Neural cell (in vitro differentiated cells): ENCODE measurements around the gene MINDY4. TPM values are rescaled to one million over a fixed set of nuclear protein-coding genes. Genes with fewer than 3 reads are reported as not detected.

Source experiments
- H2AFZ ChIP-seq: fragments of 200-600, 300-800 bp; sonication (generic), shearing (Covaris generic); 2 replicates; pipeline ENCODE4 v1.6.0; 2014; ENCODE audit warnings: low read depth, mild to moderate bottlenecking, antibody characterized with exemption, low read length, moderate library complexity
- H3F3A ChIP-seq: fragments of 200-600 bp; shearing (Covaris generic); 2 replicates; pipeline ENCODE4 v1.6.1; 2016; ENCODE audit warnings: mild to moderate bottlenecking, moderate library complexity, mixed read lengths, antibody characterized with exemption, low read length; ENCODE audit not compliant: insufficient read depth, poor library complexity, severe bottlenecking
- H3K27ac ChIP-seq: fragments of 200-600, 300-800 bp; sonication (generic), shearing (Covaris generic); 2 replicates; pipeline ENCODE4 v1.5.1; 2014; ENCODE audit warnings: mild to moderate bottlenecking, low read length, moderate library complexity
- H3K27me3 ChIP-seq: fragments of 300-800, 200-600 bp; sonication (generic), shearing (Covaris generic); 2 replicates; pipeline ENCODE4 v1.6.0; 2014; ENCODE audit warnings: mild to moderate bottlenecking, low read depth, low read length, moderate library complexity; ENCODE audit not compliant: insufficient read depth
- H3K36me3 ChIP-seq: fragments of 300-800, 200-600 bp; sonication (generic), shearing (Covaris generic); 2 replicates; pipeline ENCODE4 v1.5.1; 2014; ENCODE audit warnings: mild to moderate bottlenecking, antibody characterized with exemption, low read length, moderate library complexity; ENCODE audit not compliant: insufficient read depth
- H3K4me2 ChIP-seq: fragments of 300-800, 200-600 bp; sonication (generic), shearing (Covaris generic); 2 replicates; pipeline ENCODE4 v1.6.0; 2014; ENCODE audit warnings: mild to moderate bottlenecking, low read length
- H3K4me3 ChIP-seq: fragments of 300-800, 200-600 bp; sonication (generic), shearing (Covaris generic); 2 replicates; pipeline ENCODE4 v1.5.1; 2014; ENCODE audit warnings: mild to moderate bottlenecking, low read length, moderate library complexity
- H3K79me2 ChIP-seq: fragments of 200-600 bp; shearing (Covaris generic); replicated peaks from 2 replicates; pipeline ENCODE4 v1.6.0; 2014; ENCODE audit warnings: mild to moderate bottlenecking, low read length, moderate library complexity; ENCODE audit not compliant: insufficient read depth
- H3K9ac ChIP-seq: fragments of 300-800, 200-600 bp; sonication (generic), shearing (Covaris generic); 2 replicates; pipeline ENCODE4 v1.6.1; 2016; ENCODE audit warnings: mild to moderate bottlenecking, low read length, mixed read lengths
- H3K9me2 ChIP-seq: fragments of 200-600 bp; shearing (Covaris generic); 2 replicates; pipeline ENCODE4 v1.6.1; 2016; ENCODE audit warnings: mild to moderate bottlenecking, low read length, mixed read lengths; ENCODE audit not compliant: insufficient read depth
- H3K9me3 ChIP-seq: fragments of 200-600, 300-800 bp; sonication (generic), shearing (Covaris generic); 2 replicates; pipeline ENCODE4 v1.6.1; 2016; ENCODE audit warnings: mild to moderate bottlenecking, mixed run types, low read length, moderate library complexity, mixed read lengths
- H4K20me1 ChIP-seq: fragments of 200-600 bp; shearing (Covaris generic); 2 replicates; pipeline ENCODE4 v1.6.1; 2016; ENCODE audit warnings: mild to moderate bottlenecking, mixed run types; ENCODE audit not compliant: insufficient read depth
- EP300 ChIP-seq: fragments of 450-650 bp; conservative IDR thresholded peaks from 2 replicates; pipeline ENCODE4 v1.6.1; 2014; ENCODE audit warnings: antibody characterized with exemption, mild to moderate bottlenecking, moderate library complexity; ENCODE audit not compliant: poor library complexity, severe bottlenecking
- EZH2 ChIP-seq: fragments of 200-600, 300-800 bp; shearing (Covaris generic), sonication (generic); IDR thresholded peaks from 2 replicates; pipeline ENCODE4 v1.6.1; 2014; ENCODE audit warnings: antibody characterized with exemption, low read length, borderline replicate concordance, mild to moderate bottlenecking; ENCODE audit not compliant: insufficient read depth, poor library complexity, severe bottlenecking
- MXI1 ChIP-seq: fragments of 450-650 bp; conservative IDR thresholded peaks from 2 replicates; pipeline ENCODE4 v1.6.1; 2014; ENCODE audit warnings: antibody characterized with exemption, mild to moderate bottlenecking; ENCODE audit not compliant: poor library complexity, severe bottlenecking
- POLR2AphosphoS5 ChIP-seq: IDR thresholded peaks from 2 replicates; pipeline ENCODE4 v1.6.1; 2012
- RAD21 ChIP-seq: fragments of 450-650 bp; conservative IDR thresholded peaks from 2 replicates; pipeline ENCODE4 v1.6.1; 2014; ENCODE audit warnings: antibody characterized with exemption, mild to moderate bottlenecking, moderate library complexity
- SMC3 ChIP-seq: fragments of 450-650 bp; conservative IDR thresholded peaks from 2 replicates; pipeline ENCODE4 v1.6.1; 2014; ENCODE audit warnings: antibody characterized with exemption, mild to moderate bottlenecking, moderate library complexity; ENCODE audit not compliant: poor library complexity
- TAF1 ChIP-seq: IDR thresholded peaks from 2 replicates; pipeline ENCODE4 v1.6.1; 2012; ENCODE audit warnings: low read depth
- polyA plus RNA-seq: library from polyadenylated mRNA; depleted of rRNA; stranded (reverse); fragments of >200 nt; gene quantifications from 2 replicates; pipeline ENCODE4 v1.2.3, GENCODE V29; 2014
- TF ChIP-seq, protein P1 (sequence below): IDR thresholded peaks from 2 replicates; pipeline ENCODE4 v1.6.1; 2012; ENCODE audit warnings: borderline replicate concordance
- TF ChIP-seq, protein P2 (sequence below): fragments of 450-650 bp; IDR thresholded peaks from 2 replicates; pipeline ENCODE4 v1.5.1; 2014; ENCODE audit warnings: antibody characterized with exemption, mild to moderate bottlenecking, moderate library complexity; ENCODE audit not compliant: poor library complexity, severe bottlenecking

MINDY4 gene
- polyA plus RNA-seq, 1 donor from 2014 or later = 1.0 TPM

DNA sequence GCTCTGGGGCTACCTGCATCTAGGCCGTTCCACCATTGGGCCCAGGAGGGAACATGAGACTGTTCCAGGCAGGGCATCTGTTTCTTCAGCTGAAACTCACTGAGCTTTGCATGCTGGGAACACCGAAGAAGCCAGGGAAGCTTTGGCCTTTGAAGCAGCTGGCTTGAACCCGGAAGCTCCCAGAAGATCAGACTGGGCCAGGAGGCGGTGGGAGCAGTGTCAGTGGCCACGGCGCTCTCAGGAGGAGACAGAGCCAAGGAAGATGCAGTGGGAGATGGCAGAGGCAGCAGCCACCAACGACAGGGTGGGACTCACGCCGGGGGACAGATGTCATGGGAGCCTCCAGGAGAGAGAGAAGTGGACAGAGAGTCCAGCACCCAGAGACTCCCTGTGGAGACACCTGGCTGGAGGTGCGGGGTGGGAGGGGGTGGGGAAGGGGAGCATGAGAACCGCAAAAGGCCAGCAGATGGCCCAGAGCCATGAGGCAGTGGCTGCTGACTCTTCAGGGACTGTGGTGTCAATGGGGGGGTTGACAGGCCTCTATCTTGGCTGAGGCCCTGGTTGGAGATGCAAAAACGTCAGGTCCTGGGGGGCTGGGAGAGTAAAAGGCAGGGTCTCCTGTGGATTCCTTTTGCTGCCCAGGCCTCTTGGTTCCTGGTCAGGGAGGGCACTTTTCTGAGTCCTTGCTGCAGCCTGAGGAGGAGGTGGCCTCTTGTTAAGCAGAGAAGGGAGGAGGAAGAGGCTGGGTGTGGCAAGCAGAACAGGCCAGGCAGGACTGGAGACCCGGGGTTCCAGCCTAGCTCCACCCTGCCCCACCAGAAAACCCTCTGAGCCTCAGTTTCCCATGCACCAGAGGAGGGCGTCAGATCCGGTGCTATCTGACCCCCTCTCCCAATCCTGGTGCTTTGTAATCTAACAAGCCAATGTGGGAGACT, 134.1 kb downstream of the MINDY4 start:
- Histone ChIP-seq H2AFZ (no peak overlapping the region), H3K27ac (no peak overlapping the region), H3K36me3 (no peaks in the 10 kb centered on the region), H3K4me2 (no peak overlapping the region), H3K4me3 (no peak overlapping the region), H4K20me1 (no peaks in the 10 kb centered on the region), H3K9ac (no peak overlapping the region), H3K79me2 (no peaks in the 10 kb centered on the region), H3K27me3 (no peaks in the 10 kb centered on the region), H3K9me3 (no peaks in the 10 kb centered on the region), H3F3A (no peaks in the 10 kb centered on the region), H3K9me2 (no peaks in the 10 kb centered on the region)
- TF ChIP-seq, protein P1, sequence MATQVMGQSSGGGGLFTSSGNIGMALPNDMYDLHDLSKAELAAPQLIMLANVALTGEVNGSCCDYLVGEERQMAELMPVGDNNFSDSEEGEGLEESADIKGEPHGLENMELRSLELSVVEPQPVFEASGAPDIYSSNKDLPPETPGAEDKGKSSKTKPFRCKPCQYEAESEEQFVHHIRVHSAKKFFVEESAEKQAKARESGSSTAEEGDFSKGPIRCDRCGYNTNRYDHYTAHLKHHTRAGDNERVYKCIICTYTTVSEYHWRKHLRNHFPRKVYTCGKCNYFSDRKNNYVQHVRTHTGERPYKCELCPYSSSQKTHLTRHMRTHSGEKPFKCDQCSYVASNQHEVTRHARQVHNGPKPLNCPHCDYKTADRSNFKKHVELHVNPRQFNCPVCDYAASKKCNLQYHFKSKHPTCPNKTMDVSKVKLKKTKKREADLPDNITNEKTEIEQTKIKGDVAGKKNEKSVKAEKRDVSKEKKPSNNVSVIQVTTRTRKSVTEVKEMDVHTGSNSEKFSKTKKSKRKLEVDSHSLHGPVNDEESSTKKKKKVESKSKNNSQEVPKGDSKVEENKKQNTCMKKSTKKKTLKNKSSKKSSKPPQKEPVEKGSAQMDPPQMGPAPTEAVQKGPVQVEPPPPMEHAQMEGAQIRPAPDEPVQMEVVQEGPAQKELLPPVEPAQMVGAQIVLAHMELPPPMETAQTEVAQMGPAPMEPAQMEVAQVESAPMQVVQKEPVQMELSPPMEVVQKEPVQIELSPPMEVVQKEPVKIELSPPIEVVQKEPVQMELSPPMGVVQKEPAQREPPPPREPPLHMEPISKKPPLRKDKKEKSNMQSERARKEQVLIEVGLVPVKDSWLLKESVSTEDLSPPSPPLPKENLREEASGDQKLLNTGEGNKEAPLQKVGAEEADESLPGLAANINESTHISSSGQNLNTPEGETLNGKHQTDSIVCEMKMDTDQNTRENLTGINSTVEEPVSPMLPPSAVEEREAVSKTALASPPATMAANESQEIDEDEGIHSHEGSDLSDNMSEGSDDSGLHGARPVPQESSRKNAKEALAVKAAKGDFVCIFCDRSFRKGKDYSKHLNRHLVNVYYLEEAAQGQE = no peak
- TF ChIP-seq EP300 = no peak
- no peak for TF ChIP-seq POLR2AphosphoS5
- TF ChIP-seq, protein P2, sequence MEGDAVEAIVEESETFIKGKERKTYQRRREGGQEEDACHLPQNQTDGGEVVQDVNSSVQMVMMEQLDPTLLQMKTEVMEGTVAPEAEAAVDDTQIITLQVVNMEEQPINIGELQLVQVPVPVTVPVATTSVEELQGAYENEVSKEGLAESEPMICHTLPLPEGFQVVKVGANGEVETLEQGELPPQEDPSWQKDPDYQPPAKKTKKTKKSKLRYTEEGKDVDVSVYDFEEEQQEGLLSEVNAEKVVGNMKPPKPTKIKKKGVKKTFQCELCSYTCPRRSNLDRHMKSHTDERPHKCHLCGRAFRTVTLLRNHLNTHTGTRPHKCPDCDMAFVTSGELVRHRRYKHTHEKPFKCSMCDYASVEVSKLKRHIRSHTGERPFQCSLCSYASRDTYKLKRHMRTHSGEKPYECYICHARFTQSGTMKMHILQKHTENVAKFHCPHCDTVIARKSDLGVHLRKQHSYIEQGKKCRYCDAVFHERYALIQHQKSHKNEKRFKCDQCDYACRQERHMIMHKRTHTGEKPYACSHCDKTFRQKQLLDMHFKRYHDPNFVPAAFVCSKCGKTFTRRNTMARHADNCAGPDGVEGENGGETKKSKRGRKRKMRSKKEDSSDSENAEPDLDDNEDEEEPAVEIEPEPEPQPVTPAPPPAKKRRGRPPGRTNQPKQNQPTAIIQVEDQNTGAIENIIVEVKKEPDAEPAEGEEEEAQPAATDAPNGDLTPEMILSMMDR = no peak
- no peak for TF ChIP-seq SMC3
- TF ChIP-seq RAD21 = no peak
- no peak for TF ChIP-seq EZH2
- TF ChIP-seq MXI1 = no peak
- no peak for TF ChIP-seq TAF1

DNA sequence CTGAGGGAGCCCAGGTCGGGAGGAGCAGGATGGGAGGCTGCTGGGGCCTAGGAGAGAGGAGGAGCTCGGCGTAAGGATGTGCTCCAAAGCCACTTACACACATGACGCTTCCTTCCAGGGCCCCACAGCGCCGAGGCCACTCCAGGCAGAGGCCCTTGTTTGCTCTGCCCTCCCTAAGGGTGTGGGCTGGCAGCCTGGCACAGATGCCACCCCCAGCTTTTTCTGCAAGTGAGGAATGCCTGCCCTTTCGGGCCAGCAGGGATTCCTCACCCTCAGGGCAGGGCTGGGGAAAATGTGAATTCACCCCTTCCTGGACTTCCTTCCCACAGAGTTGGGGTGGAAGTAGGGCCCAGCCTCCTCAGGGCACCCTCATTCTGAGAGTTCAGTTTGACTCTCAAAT, 134.8 kb downstream of the MINDY4 start:
- no peaks in the 10 kb centered on the region for H3K9me3 ChIP-seq
- no peak overlapping the region for H3K4me3 ChIP-seq
- H3K79me2 ChIP-seq = no peaks in the 10 kb centered on the region
- H2AFZ ChIP-seq = no peak overlapping the region
- no peak overlapping the region for H3K9ac ChIP-seq
- H3K27me3 ChIP-seq = no peaks in the 10 kb centered on the region
- H3K9me2 ChIP-seq = no peaks in the 10 kb centered on the region
- no peak overlapping the region for H3K4me2 ChIP-seq
- no peak overlapping the region for H3K27ac ChIP-seq
- H3F3A ChIP-seq = no peaks in the 10 kb centered on the region
- TF ChIP-seq RAD21 = no peak
- TF ChIP-seq, protein P2 = no peak
- TF ChIP-seq MXI1 = no peak
- TF ChIP-seq TAF1 = no peak
- TF ChIP-seq EP300 = no peak
- no peak for TF ChIP-seq EZH2
- no peak for TF ChIP-seq POLR2AphosphoS5
- TF ChIP-seq, protein P1 = no peak
- no peak for TF ChIP-seq SMC3
- no peaks in the 10 kb centered on the region for H3K36me3 ChIP-seq
- H4K20me1 ChIP-seq = no peaks in the 10 kb centered on the region
